Muscle layer of colon (tissue), 2 donors: ENCODE measurements around the gene LRFN2.

Experiments used
- H3K27ac ChIP-seq: one replicate; pipeline ENCODE4 v1.7.0; 2013; ENCODE audit warnings: low read depth, mild to moderate bottlenecking, low read length, moderate library complexity
- H3K27me3 ChIP-seq, 2 donors: one replicate each; pipeline ENCODE4 v1.7.0; 2013; ENCODE audit warnings: low read length in 2 of 2, mild to moderate bottlenecking in 2 of 2; ENCODE audit not compliant: insufficient read depth in 2 of 2, control insufficient read depth in 1 of 2
- H3K36me3 ChIP-seq: one replicate; pipeline ENCODE4 v1.7.0; 2013; ENCODE audit warnings: mild to moderate bottlenecking, low read length; ENCODE audit not compliant: insufficient read depth
- H3K4me1 ChIP-seq: one replicate; pipeline ENCODE4 v1.7.0; 2013; ENCODE audit warnings: mild to moderate bottlenecking, low read length; ENCODE audit not compliant: insufficient read depth
- H3K4me3 ChIP-seq, 2 donors: one replicate each; pipeline ENCODE4 v1.7.0; 2013; ENCODE audit warnings: low read length in 2 of 2, low read depth in 1 of 2, mild to moderate bottlenecking in 1 of 2, moderate library complexity in 1 of 2
- H3K9ac ChIP-seq: one replicate; pipeline ENCODE4 v1.7.0; 2013; ENCODE audit warnings: low read length
- H3K9me3 ChIP-seq: one replicate; pipeline ENCODE4 v1.7.0; 2013; ENCODE audit warnings: mild to moderate bottlenecking, low read length
- donor health status: abdominal sarcoma.
- donor health status: Adenocarcinoma of cecum.

The LRFN2 gene

DNA sequence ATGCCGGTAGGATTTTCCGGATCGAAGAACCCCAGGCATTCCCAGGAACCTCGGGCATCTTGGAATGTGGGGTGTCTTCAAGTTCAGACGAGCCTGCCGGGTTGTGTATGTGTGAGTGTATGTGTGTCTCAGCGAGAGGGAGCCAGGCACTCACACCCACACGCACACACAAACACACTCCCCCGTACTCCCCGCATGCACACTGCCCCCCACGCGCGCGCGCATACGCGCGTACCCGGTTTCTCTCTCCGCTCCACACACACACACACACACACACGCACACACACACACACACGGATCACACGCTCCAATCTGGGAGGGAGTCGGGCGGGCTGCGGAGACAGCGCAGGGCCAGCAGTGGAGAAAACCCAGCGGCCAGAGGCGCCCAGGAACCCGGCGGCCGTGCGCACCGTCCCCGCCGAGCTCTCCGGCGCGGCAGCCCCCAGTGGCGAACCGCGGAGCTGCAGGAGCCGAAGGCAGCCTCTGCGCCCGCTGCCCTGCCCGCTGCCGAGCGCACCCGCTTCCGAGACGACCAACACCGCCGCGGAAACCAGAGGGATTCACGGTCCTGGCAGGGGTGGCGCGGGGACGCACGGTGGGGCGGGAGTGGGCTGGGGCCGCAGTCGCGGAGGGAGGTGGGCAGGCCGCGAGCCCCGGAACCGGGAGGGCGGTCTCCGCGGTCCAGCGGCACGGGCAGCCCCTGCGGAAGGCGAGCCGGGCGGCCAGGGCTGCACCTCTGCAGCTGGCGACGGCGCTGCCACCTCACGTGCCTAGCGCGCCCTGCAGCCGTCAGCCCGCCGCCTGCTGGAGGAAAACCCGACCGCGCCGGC is at the start of gene LRFN2:
Gene LRFN2 (minus strand): TSS at position 125 of the 830 bp plus-strand sequence.
- Histone ChIP-seq H3K4me3 (peak within 1 kb of the TSS; percentile 38 to 51), H3K36me3 (no peaks in the 10 kb centered on the region), H3K27me3 (peaks cover 34 to 53% of the 10 kb centered on the region in 2 donors), H3K9me3 (no peaks in the 10 kb centered on the region), H3K9ac (no peak within 1 kb of the TSS), H3K27ac (no peak within 1 kb of the TSS), H3K4me1 (peaks cover 9% of the 10 kb centered on the region)

DNA sequence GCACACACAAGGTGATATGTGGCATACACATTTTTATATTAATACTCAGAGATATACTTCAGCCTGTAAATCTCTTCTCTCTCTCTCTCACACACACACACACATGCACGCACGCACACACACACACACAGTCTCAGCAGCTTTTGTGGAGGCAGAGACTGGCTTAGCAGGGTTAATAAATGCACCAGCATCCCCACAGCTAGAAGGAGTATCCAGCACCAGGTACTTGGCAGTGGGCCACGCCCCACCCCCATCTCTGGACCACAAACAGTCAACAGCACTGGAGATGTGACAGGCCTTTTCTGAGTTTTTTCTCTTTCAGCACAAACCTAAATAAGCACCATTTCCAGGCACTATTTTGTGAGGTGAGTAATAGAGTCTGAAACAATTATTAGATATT is 47.3 kb upstream of the LRFN2 start:
- Histone ChIP-seq H3K36me3 (no peaks in the 10 kb centered on the region), H3K9ac (no peak overlapping the region), H3K27ac (no peak overlapping the region), H3K4me3 (no peak overlapping the region), H3K9me3 (no peaks in the 10 kb centered on the region), H3K4me1 (no peaks in the 10 kb centered on the region), H3K27me3 (no peaks in the 10 kb centered on the region)

DNA sequence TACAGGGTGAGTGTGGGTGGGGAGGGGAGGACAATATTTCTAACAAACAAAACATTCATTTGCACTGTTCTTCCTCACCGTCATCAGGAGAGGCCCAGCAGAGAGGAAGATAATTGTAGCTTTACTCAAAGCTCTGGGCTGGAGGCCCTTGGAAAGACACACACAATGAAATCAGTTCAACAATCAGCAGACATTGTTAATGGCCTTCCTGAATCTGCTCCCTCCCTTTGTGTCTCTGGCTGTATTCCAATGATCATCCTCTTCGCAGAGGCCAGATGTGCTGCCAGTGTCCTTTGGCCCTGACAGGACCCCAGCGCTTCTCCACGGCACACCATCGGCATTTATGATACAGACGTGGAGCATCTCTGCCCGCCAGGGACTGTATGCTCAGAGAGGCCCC is 44.6 kb upstream of the LRFN2 start:
- Histone ChIP-seq H3K4me3 (no peak overlapping the region), H3K27me3 (no peaks in the 10 kb centered on the region), H3K36me3 (no peaks in the 10 kb centered on the region), H3K27ac (no peak overlapping the region), H3K9ac (no peak overlapping the region), H3K9me3 (no peaks in the 10 kb centered on the region), H3K4me1 (no peaks in the 10 kb centered on the region)

DNA sequence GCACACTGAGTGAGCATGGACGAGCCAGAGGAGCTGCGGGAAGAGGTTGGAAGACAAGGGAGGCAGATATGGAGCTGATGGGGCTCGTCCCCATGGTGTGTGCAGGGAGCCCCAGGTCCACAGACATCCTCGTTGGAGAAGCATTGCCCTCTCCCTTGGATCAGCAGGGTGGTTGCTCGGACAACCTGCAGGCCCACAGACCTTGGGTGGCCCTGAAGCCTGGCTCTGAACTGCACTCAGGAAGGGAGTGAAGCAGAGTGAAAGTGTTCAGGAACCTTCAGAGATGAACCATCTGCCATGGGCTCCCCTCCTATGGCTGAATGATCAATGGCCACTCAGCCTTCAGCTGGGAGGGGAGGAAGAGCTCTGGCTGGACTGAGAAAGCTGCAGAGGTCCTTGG is 43.3 kb upstream of the LRFN2 start:
- H3K36me3 ChIP-seq = no peaks in the 10 kb centered on the region
- no peaks in the 10 kb centered on the region for H3K4me1 ChIP-seq
- no peak overlapping the region for H3K27ac ChIP-seq
- no peak overlapping the region for H3K4me3 ChIP-seq
- H3K9ac ChIP-seq = no peak overlapping the region
- H3K9me3 ChIP-seq = no peaks in the 10 kb centered on the region
- no peaks in the 10 kb centered on the region for H3K27me3 ChIP-seq

DNA sequence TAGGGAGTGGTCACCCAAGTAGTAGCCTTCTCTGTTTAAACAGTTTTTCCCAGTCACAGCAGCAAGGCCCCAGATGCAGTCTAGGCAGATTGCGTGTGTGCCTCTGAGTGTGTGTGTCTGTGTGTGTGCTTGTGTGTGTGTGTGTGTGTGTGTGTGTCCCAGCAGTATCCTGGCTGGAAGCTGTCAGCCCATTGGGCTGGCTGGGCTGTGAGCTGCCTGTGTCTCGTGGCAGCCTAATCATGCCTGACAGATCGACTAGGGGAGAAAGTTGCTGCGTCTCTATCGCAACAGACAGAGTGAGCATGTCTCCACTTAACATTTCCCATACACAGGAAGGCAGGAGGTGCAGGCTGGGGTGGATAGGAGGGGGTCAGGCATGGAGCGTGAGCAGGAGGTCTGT is 42.9 kb upstream of the LRFN2 start:
- Histone ChIP-seq H3K4me3 (no peak overlapping the region), H3K9me3 (no peaks in the 10 kb centered on the region), H3K36me3 (no peaks in the 10 kb centered on the region), H3K27me3 (no peaks in the 10 kb centered on the region), H3K27ac (no peak overlapping the region), H3K9ac (no peak overlapping the region), H3K4me1 (no peaks in the 10 kb centered on the region)

DNA sequence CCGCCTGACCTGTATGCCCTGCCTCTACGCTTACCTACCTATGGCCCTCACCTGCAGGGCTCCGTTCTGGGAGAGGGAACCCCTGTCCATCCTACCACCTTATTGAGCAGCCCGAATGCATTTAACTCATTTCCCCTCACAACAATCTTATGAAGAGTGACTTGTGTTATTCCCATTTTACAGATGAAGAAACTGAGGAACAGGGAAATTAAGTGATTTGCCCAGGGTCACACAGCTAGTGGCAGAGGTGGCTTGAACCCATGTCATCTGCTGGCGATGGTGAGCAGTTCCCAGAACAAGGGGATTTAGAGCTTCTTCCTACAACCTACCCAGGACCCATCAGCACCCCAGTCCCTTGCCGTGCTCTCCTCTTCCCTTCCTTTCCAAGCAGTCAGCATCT is 42.3 kb upstream of the LRFN2 start:
- Histone ChIP-seq H3K36me3 (no peaks in the 10 kb centered on the region), H3K27ac (no peak overlapping the region), H3K4me3 (no peak overlapping the region), H3K27me3 (no peaks in the 10 kb centered on the region), H3K9ac (no peak overlapping the region), H3K9me3 (no peaks in the 10 kb centered on the region), H3K4me1 (no peaks in the 10 kb centered on the region)

DNA sequence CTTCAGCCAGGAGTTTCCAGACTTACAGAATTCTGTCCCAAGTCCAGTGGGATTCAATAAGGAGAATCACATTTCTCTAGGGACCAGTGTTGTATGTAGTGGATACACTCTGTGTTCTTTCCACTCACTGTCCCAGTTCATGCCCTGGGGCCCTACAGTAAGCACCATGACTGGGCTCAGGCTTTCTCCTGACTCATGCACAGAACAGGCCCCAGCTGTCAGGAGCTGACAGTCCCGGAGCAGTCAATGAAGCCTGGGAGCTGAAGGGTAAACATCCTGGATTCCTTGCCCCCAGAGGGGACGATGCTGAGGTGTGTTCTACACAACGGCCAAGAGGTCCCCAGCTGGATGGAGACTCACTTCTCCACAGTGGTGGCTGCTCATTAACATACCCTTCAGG is 40.2 kb upstream of the LRFN2 start:
- Histone ChIP-seq H3K4me3 (no peak overlapping the region), H3K27ac (no peak overlapping the region), H3K4me1 (no peaks in the 10 kb centered on the region), H3K9me3 (no peaks in the 10 kb centered on the region), H3K9ac (no peak overlapping the region), H3K27me3 (no peaks in the 10 kb centered on the region), H3K36me3 (no peaks in the 10 kb centered on the region)

DNA sequence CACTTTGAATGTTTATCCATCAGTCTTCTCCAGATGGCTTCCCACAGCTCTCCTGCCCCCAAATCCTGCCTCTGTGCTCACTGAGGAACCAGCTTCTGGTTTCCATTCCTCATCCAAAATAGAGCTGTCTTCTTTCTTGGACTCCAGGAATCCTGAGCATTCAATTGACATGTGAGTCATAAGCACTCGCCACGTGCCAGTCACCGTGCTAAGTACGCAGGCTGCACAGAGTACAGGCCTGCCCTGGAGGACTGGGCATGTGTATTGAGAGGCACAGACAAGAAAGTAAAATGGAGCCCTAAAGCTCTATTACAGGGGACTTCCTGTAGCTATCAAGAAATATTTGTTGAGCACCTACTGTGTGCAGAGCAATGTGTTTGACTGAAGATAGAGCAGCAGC is 39.7 kb upstream of the LRFN2 start:
- Histone ChIP-seq H3K4me1 (no peaks in the 10 kb centered on the region), H3K9me3 (no peaks in the 10 kb centered on the region), H3K27me3 (no peaks in the 10 kb centered on the region), H3K27ac (no peak overlapping the region), H3K36me3 (no peaks in the 10 kb centered on the region), H3K4me3 (no peak overlapping the region), H3K9ac (no peak overlapping the region)

DNA sequence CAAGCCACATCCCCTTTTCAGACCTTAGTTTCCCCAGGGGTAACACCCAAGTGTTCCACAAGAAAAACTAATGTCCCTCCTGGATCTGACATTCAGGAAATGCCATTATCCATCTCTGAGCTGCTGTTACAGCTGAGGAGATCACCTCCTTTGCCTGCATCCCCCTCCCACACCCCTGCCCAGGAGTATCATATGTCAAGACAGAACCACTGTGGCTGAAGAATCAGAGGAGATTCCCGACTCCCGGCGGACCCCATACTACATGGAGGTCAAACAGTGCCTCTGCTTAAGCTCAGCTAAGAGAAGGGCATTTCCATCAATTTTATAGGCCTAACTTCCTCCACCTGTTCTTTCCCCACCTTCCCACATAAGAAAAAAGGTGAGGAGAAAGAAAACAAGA is 36.8 kb upstream of the LRFN2 start:
- Histone ChIP-seq H3K36me3 (no peaks in the 10 kb centered on the region), H3K4me1 (no peaks in the 10 kb centered on the region), H3K4me3 (no peak overlapping the region), H3K9ac (no peak overlapping the region), H3K27ac (no peak overlapping the region), H3K27me3 (no peaks in the 10 kb centered on the region), H3K9me3 (no peaks in the 10 kb centered on the region)

DNA sequence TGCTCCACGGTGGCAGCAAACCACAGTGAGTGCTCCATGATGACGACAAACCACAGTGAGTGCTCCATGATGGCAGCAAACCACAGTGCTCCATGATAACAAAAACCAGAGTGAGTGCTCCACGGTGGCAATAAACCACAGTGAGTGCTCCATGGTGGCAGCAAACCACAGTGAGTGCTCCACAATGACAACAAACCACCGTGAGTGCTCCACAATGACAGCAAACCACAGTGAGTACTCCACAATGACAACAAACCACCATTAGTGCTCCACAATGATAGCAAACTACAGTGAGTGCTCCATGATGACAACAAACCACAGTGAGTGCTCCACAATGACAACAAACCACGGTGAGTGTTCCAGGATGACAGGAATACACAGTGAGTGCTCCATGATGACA is 36.0 kb upstream of the LRFN2 start:
- Histone ChIP-seq H3K27me3 (no peaks in the 10 kb centered on the region), H3K9ac (no peak overlapping the region), H3K36me3 (no peaks in the 10 kb centered on the region), H3K4me1 (no peaks in the 10 kb centered on the region), H3K4me3 (no peak overlapping the region), H3K9me3 (no peaks in the 10 kb centered on the region), H3K27ac (no peak overlapping the region)

DNA sequence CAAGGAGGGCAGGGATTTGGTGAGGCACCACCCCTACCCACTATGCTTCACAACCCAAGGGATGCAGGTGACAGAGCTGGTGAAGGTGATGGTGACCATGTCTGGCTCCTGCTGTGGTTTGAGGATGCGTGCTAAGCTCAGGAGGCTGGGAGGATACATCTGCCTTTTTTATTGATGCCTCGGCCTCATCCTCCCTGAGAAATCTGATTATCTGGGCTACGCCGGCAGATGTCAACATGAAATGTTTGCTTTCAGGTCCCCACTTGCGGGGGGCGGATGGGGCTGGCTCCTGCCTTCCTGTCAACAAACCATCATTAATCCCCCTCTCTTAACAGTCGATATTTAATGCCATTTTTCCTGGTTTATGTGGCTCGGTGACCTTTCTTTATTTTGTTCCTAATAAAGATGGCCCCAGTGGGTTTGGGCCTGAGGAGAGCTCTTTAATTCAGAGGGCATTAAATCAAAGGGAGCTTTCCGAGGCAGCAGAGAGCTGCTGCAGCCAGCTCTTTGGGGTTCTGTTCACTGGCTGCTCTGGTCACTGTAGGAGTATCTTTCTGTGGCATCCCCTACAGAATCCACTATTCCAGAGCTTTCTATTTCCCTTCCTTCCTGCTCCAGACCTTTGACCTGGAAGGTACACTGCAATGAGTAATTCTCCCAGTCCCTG is 33.5 kb upstream of the LRFN2 start:
- H3K27me3 ChIP-seq = no peaks in the 10 kb centered on the region
- no peak overlapping the region for H3K9ac ChIP-seq
- H3K27ac ChIP-seq = no peak overlapping the region

DNA sequence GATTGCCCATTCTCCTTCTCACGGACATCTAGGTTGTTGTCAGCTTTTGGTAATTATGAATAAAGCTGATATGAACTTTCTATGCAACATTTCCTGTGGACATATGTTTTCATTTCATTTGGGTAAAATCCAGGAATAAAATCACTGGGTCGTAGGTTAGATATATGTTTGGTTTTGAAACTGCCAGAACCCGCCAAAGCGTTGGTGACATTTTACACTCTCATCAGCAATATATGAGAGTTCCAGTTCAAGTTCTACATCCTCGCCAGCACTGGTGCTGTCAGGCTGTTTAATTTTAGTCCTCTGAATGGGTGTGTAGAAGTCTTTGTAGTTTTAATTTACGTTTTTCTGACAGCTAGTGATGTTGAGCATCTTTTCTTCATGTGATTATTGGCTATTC is 27.5 kb upstream of the LRFN2 start:
- H3K36me3 ChIP-seq = no peaks in the 10 kb centered on the region
- H3K9ac ChIP-seq = no peak overlapping the region
- H3K27ac ChIP-seq = no peak overlapping the region
- H3K4me1 ChIP-seq = no peaks in the 10 kb centered on the region
- H3K4me3 ChIP-seq = no peak overlapping the region
- H3K27me3 ChIP-seq = no peaks in the 10 kb centered on the region
- no peaks in the 10 kb centered on the region for H3K9me3 ChIP-seq

More for the DNA sequence above, 33.5 kb upstream of the LRFN2 start:
- Histone ChIP-seq H3K36me3 (no peaks in the 10 kb centered on the region), H3K9me3 (no peaks in the 10 kb centered on the region), H3K4me1 (no peaks in the 10 kb centered on the region), H3K4me3 (no peak overlapping the region)
